Heart left ventricle (tissue), 13 donors: ENCODE data around the gene ZNF41.
"Not testable (repeated sequence)": the region's sequence is repeated elsewhere in the genome, so short reads cannot be mapped to it uniquely, and the experiment has no call there.

ENCODE experiments used
- POLR2A ChIP-seq, 2 donors: fragments of 450-650 bp; IDR thresholded peaks; one replicate each; pipeline ENCODE4 v1.6.1; 2017; ENCODE audit warnings: antibody characterized with exemption in 2 of 2, mild to moderate bottlenecking in 2 of 2, moderate library complexity in 2 of 2
- TF ChIP-seq, protein P1 (sequence below), 12 donors: fragments of 200-600 bp; sonication (generic) in 4 of 12; IDR thresholded peaks; one replicate each; pipeline versions ENCODE4 v1.5.0 to v1.8.0; 2018 to 2022; ENCODE audit warnings: antibody characterized with exemption in 12 of 12, mild to moderate bottlenecking in 5 of 12
- donor health status: ischemic (EF 13 %, LVEDD 7.1; RV severe dilation, severe dysfunction).
- donor health status: DM: no; HTN: yes; CAD: no.
- donor health status: DM: no; HTN: no; CAD: no.
- donor health status: ischemic (EF 25% LVEDD 6.9; RV normal size, moderate dysfunction).
- donor health status: ischemic (EF 25% LVEDD 5.7; RV mildly dilated, moderate dysfunction).
- donor health status: ischemic (EF 35%, LVEDD 5.7; RV mildly dilated, moderate dysfunction).
- donor health status: nonischemic (EF 11% LVEDD 7.7; RV severe dilation, severe dysfunction).
- donor health status: DM: yes; HTN: yes; CAD: no.
- donor health status: PGD.
- donor health status: ischemic (EF 29% LVEDD 5.4; RV normal size, mild dysfunction).
- donor health status: nonischemic (EF 23%, LVEDD 6.1; RV moderate dilation, normal function).

DNA sequence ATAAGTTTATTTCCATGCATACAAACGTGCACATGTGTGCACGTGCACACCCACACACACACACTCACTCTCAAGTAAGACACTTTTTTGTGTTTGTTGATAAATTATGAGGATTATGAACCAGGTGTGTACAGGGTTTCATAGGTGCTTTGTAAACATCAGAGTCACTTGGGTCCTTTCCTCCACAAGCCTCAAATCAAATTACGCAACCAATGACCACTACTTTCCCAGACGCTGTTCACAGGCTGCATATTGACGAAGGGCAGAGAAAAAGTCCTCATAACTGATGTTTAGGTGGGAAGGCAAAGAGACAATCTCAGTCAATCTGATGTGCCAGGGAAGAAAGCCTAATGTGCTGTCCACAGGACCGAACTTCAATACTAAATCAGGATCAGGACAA lies 29.4 kb upstream of the ZNF41 start:
- TF ChIP-seq, protein P1, sequence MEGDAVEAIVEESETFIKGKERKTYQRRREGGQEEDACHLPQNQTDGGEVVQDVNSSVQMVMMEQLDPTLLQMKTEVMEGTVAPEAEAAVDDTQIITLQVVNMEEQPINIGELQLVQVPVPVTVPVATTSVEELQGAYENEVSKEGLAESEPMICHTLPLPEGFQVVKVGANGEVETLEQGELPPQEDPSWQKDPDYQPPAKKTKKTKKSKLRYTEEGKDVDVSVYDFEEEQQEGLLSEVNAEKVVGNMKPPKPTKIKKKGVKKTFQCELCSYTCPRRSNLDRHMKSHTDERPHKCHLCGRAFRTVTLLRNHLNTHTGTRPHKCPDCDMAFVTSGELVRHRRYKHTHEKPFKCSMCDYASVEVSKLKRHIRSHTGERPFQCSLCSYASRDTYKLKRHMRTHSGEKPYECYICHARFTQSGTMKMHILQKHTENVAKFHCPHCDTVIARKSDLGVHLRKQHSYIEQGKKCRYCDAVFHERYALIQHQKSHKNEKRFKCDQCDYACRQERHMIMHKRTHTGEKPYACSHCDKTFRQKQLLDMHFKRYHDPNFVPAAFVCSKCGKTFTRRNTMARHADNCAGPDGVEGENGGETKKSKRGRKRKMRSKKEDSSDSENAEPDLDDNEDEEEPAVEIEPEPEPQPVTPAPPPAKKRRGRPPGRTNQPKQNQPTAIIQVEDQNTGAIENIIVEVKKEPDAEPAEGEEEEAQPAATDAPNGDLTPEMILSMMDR (IDR thresholded peaks at IDR 0.05) = not testable (repeated sequence)
- TF ChIP-seq POLR2A (IDR thresholded peaks at IDR 0.05) = not testable (repeated sequence)
